Ovary (tissue), 9 donors: ENCODE measurements around the gene ING4. TPM values are rescaled to one million over a fixed set of nuclear protein-coding genes. Genes with fewer than 3 reads are reported as not detected.

Experiments
- DNase-seq, 5 donors: peaks; one replicate each; pipeline ENCODE4 v3.0.0-alpha.2; 2019 to 2020
- H3K27ac ChIP-seq, 2 donors: fragments of 200-600 bp; one replicate each; pipeline versions ENCODE4 v1.5.1 to v1.8.0; 2019 to 2022
- H3K27me3 ChIP-seq: fragments of 200-600 bp; one replicate; pipeline ENCODE4 v1.8.0; 2022
- H3K36me3 ChIP-seq: fragments of 200-600 bp; sonication (generic); one replicate; pipeline ENCODE4 v1.5.1; 2019
- H3K4me1 ChIP-seq: one replicate; pipeline ENCODE4 v1.8.1; 2013; ENCODE audit warnings: mild to moderate bottlenecking, moderate library complexity; ENCODE audit not compliant: insufficient read depth
- H3K4me3 ChIP-seq: fragments of 200-600 bp; sonication (generic); one replicate; pipeline ENCODE4 v1.5.1; 2017
- H3K9me3 ChIP-seq, 2 donors: fragments of 200-600 bp in 1 of 2; sonication (generic) in 1 of 2; one replicate each; pipeline versions ENCODE4 v1.5.1 to v1.8.1; 2013 to 2019; ENCODE audit warnings: mild to moderate bottlenecking in 1 of 2, moderate library complexity in 1 of 2
- CTCF ChIP-seq, 3 donors: fragments of 450-650 bp in 2 of 3; fragments of 200-600 bp in 1 of 3; IDR thresholded peaks; one replicate each; pipeline versions ENCODE4 v1.5.1 to v1.8.0; 2016 to 2022; ENCODE audit warnings: antibody characterized with exemption in 3 of 3, mild to moderate bottlenecking in 1 of 3
- EP300 ChIP-seq: sonication (generic); formaldehyde crosslinking; IDR thresholded peaks from one replicate; pipeline ENCODE4 v1.6.1; 2017; ENCODE audit warnings: antibody characterized with exemption
- POLR2A ChIP-seq: fragments of 450-650 bp; IDR thresholded peaks from one replicate; pipeline ENCODE4 v1.6.1; 2017; ENCODE audit warnings: antibody characterized with exemption, mild to moderate bottlenecking, moderate library complexity
- WGBS, 3 donors: extraction: QIAGEN DNeasy Blood & Tissue Kit in 1 of 3; methylation state at CpG; one replicate each; pipeline versions ENCODE4 v1.1.5 to v1.1.7; 2013 to 2017; 5-methylcytosine and 5-hydroxymethylcytosine counted together
- intact Hi-C, 4 donors: fragments of 100-400 bp; cut with DNase I; formaldehyde crosslinking; loops; one replicate each; pipeline versions ENCODE4 v1.11.0 to v1.15.1; 2022 to 2023
- polyA plus RNA-seq, 2 donors: library from polyadenylated mRNA; stranded (reverse); fragments of 200-250 nt in 1 of 2; fragments of 350-450 nt in 1 of 2; fragmentation: Illumina TruSeq in 1 of 2; extraction: RNeasy Lipid Tissue Mini Kit (QIAGEN cat#74804) in 1 of 2; gene quantifications; one replicate each; pipeline ENCODE4 v1.2.3, GENCODE V29; 2013 to 2014
- total RNA-seq, 7 donors: library from RNA; depleted of rRNA in 2 of 7; stranded (reverse); fragments of >200 nt in 2 of 7; fragmentation: NEBNext Ultra II Directional in 3 of 7; extraction: Animal tissue kit (Norgen Biotek cat#: 25700) in 3 of 7; gene quantifications; one replicate each; pipeline versions ENCODE4 v1.1.0 to v1.2.4, GENCODE V29; 2016 to 2023
- donor health status: DM: no; HTN: no; CAD: no; lungs with moderate emphysema.
- donor health status: DM: no; HTN: no; CAD: no.
- donor health status: Bipolar disorder and iron deficiency.
- donor health status: DM: yes; HTN: yes; CAD: no.
- donor health status: DM: no; HTN: no; CAD: no.
- donor health status: DM: yes; HTN: yes; CAD: no.

The ING4 gene
- total and polyA plus RNA-seq, 9 donors = 26.1 to 90.0 (median 36.8) TPM

GRCh38 chr12:6613015-6613775 is 49.7 kb downstream of the ING4 start:
- TF ChIP-seq POLR2A = peak; percentile 39
- peak in 1 of 3 donors; percentile 24 for TF ChIP-seq CTCF (IDR thresholded peaks at IDR 0.05)
- no peak for TF ChIP-seq EP300
- Histone ChIP-seq H3K36me3 (no peaks in the 10 kb centered on the region), H3K27me3 (no peaks in the 10 kb centered on the region), H3K4me1 (peaks cover 4% of the 10 kb centered on the region), H3K9me3 (no peaks in the 10 kb centered on the region), H3K4me3 (peak overlapping the region; percentile 26), H3K27ac (peak overlapping the region; percentile 92 to 93)
- peak; percentile 89 to 94 (median 92) for DNase-seq
- intact Hi-C loops = loop anchor here in 2 of 4 donors (10.0 kb wide), 2 partner anchors 52 to 72 kb away; partner anchors contain the start of genes ING4 (in 1 of the 2) and ZNF384 (in 1 of the 2)
- 2 to 6% (median 3%) methylated on average over 17 of the region's 17 CpGs for WGBS, 3 donors

- Histone ChIP-seq H3K4me3 (peak overlapping the region; percentile 26), H3K9me3 (no peaks in the 10 kb centered on the region), H3K27ac (peak overlapping the region; percentile 92 to 93), H3K27me3 (no peaks in the 10 kb centered on the region), H3K4me1 (peaks cover 4% of the 10 kb centered on the region), H3K36me3 (no peaks in the 10 kb centered on the region)
- WGBS, 3 donors = 25 to 36% (median 36%) methylated on average over 5 to 7 of the region's 7 CpGs
- intact Hi-C loops = loop anchor here in 2 of 4 donors (10.0 kb wide), 2 partner anchors 52 to 72 kb away; partner anchors contain the start of genes ING4 (in 1 of the 2) and ZNF384 (in 1 of the 2)
- TF ChIP-seq POLR2A (no peak), EP300 (no peak), CTCF (IDR thresholded peaks at IDR 0.05) (no peak)
- DNase-seq = no peak
Measured at GRCh38 chr12:6612652-6613014, 50.3 kb downstream of the ING4 start.

GRCh38 chr12:6612247-6612646 is 50.7 kb downstream of the ING4 start:
- Histone ChIP-seq H3K27me3 (no peaks in the 10 kb centered on the region), H3K4me1 (peaks cover 4% of the 10 kb centered on the region), H3K36me3 (no peaks in the 10 kb centered on the region), H3K27ac (peak overlapping the region; percentile 92 to 93), H3K4me3 (no peak overlapping the region), H3K9me3 (no peaks in the 10 kb centered on the region)
- peak in 2 of 5 donors; percentile 45 to 48 for DNase-seq
- 57 to 74% (median 64%) methylated on average over 6 of the region's 6 CpGs for WGBS, 3 donors
- intact Hi-C loops = loop anchor here in 2 of 4 donors (10.0 kb wide), 2 partner anchors 53 to 73 kb away; partner anchors contain the start of genes ING4 (in 1 of the 2) and ZNF384 (in 1 of the 2)
- TF ChIP-seq CTCF (IDR thresholded peaks at IDR 0.05) (no peak), POLR2A (no peak), EP300 (no peak)

GRCh38 chr12:6608592-6609281 is 54.2 kb downstream of the ING4 start:
- Histone ChIP-seq H3K27me3 (no peaks in the 10 kb centered on the region), H3K27ac (peak overlapping the region in 1 of 2 donors; percentile 89), H3K9me3 (no peaks in the 10 kb centered on the region), H3K36me3 (no peaks in the 10 kb centered on the region), H3K4me1 (peaks cover 21% of the 10 kb centered on the region), H3K4me3 (no peak overlapping the region)
- DNase-seq = peak; percentile 35 to 73 (median 68)
- TF ChIP-seq CTCF (IDR thresholded peaks at IDR 0.05) (no peak), EP300 (no peak), POLR2A (no peak)
- 43 to 48% (median 47%) methylated on average over 8 of the region's 8 CpGs for WGBS, 3 donors
- intact Hi-C loops = no loop called here
